SK-N-SH treated with all-trans-retinoic acid at 6 μM for 48 hours (cell line): ENCODE results near the gene SLC30A4.
"Not testable (repeated sequence)": the region's sequence is repeated elsewhere in the genome, so short reads cannot be mapped to it uniquely, and the experiment has no call there.

ENCODE experiments used
- CSDC2 ChIP-seq: fragments of 250-450 bp; sonication (Bioruptor Pico); IDR thresholded peaks from 2 replicates; pipeline ENCODE4 v1.5.0; 2020; ENCODE audit warnings: mild to moderate bottlenecking, moderate library complexity
- ESRRG ChIP-seq: fragments of 250-450 bp; sonication (Bioruptor Pico); IDR thresholded peaks from 2 replicates; pipeline ENCODE4 v1.6.1; 2021; ENCODE audit warnings: mild to moderate bottlenecking
- GLIS3 ChIP-seq: fragments of 250-450 bp; sonication (Bioruptor Pico); IDR thresholded peaks from 2 replicates; pipeline ENCODE4 v1.5.0; 2020; ENCODE audit warnings: mild to moderate bottlenecking, moderate library complexity
- PPARA ChIP-seq: fragments of 250-450 bp; sonication (Bioruptor Pico); IDR thresholded peaks from 2 replicates; pipeline ENCODE4 v1.5.0; 2020; ENCODE audit warnings: mild to moderate bottlenecking, borderline replicate concordance
- RARB ChIP-seq: fragments of 250-450 bp; sonication (Bioruptor Pico); IDR thresholded peaks from 2 replicates; pipeline ENCODE4 v1.8.0; 2021; ENCODE audit warnings: mild to moderate bottlenecking, moderate library complexity
- TOX ChIP-seq: fragments of 250-450 bp; sonication (Bioruptor Pico); IDR thresholded peaks from 2 replicates; pipeline ENCODE4 v1.8.0; 2021; ENCODE audit warnings: mild to moderate bottlenecking, moderate library complexity, borderline replicate concordance
- ZFP3 ChIP-seq: fragments of 250-450 bp; sonication (Bioruptor Pico); IDR thresholded peaks from 2 replicates; pipeline ENCODE4 v1.5.0; 2020; ENCODE audit warnings: mild to moderate bottlenecking, moderate library complexity
- ZNF8 ChIP-seq: fragments of 450-650 bp; formaldehyde crosslinking; IDR thresholded peaks from 2 replicates; pipeline ENCODE4 v1.5.0; 2020; ENCODE audit warnings: mild to moderate bottlenecking, moderate library complexity
- TF ChIP-seq, protein P1 (sequence below): fragments of 250-450 bp; sonication (Bioruptor Pico); IDR thresholded peaks from 2 replicates; pipeline ENCODE4 v1.5.1; 2021; ENCODE audit warnings: mild to moderate bottlenecking, moderate library complexity
- TF ChIP-seq, protein P2 (sequence below): fragments of 250-450 bp; sonication (Bioruptor Pico); IDR thresholded peaks from 2 replicates; pipeline ENCODE4 v1.5.1; 2020; ENCODE audit warnings: low read depth, mild to moderate bottlenecking, moderate library complexity
- TF ChIP-seq, protein P3 (sequence below): fragments of 250-450 bp; sonication (Bioruptor Pico); IDR thresholded peaks from 2 replicates; pipeline ENCODE4 v1.8.0; 2021; ENCODE audit warnings: low read depth, mild to moderate bottlenecking, moderate library complexity, borderline replicate concordance
- TF ChIP-seq, protein P4 (sequence below): fragments of 250-450 bp; sonication (Bioruptor Pico); IDR thresholded peaks from 2 replicates; pipeline ENCODE4 v1.8.0; 2020; ENCODE audit warnings: mild to moderate bottlenecking, moderate library complexity, borderline replicate concordance

DNA sequence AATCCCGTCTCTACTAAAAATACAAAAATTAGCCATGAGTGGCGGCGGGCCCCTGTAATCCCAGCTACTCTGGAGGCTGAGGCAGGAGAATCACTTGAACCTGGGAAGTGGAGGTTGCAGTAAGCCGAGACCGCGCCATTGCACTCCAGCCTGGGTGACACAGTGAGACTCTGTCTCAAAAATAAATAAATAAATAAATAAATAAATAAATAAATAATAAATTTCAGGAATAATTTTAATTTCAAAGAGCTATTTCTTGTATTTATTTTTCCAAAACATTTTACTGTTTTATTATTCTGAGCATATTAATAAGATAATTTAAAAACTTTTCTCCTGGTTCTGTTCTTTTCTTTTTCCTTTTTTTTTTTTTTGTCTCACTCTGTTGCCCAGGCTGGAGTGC lies 15.4 kb downstream of the SLC30A4 start:
- TF ChIP-seq, protein P1, sequence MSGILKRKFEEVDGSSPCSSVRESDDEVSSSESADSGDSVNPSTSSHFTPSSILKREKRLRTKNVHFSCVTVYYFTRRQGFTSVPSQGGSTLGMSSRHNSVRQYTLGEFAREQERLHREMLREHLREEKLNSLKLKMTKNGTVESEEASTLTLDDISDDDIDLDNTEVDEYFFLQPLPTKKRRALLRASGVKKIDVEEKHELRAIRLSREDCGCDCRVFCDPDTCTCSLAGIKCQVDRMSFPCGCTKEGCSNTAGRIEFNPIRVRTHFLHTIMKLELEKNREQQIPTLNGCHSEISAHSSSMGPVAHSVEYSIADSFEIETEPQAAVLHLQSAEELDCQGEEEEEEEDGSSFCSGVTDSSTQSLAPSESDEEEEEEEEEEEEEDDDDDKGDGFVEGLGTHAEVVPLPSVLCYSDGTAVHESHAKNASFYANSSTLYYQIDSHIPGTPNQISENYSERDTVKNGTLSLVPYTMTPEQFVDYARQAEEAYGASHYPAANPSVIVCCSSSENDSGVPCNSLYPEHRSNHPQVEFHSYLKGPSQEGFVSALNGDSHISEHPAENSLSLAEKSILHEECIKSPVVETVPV: not testable (repeated sequence)
- TF ChIP-seq CSDC2 (CRISPR knock-in tag); ZFP3 (CRISPR knock-in tag); RARB (CRISPR knock-in tag); GLIS3 (CRISPR knock-in tag); ZNF8 (CRISPR knock-in tag); TOX (CRISPR knock-in tag); PPARA; ESRRG (CRISPR knock-in tag): not testable (repeated sequence)
- TF ChIP-seq, protein P2, sequence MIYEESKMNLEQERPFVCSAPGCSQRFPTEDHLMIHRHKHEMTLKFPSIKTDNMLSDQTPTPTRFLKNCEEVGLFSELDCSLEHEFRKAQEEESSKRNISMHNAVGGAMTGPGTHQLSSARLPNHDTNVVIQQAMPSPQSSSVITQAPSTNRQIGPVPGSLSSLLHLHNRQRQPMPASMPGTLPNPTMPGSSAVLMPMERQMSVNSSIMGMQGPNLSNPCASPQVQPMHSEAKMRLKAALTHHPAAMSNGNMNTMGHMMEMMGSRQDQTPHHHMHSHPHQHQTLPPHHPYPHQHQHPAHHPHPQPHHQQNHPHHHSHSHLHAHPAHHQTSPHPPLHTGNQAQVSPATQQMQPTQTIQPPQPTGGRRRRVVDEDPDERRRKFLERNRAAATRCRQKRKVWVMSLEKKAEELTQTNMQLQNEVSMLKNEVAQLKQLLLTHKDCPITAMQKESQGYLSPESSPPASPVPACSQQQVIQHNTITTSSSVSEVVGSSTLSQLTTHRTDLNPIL (CRISPR knock-in tag): not testable (repeated sequence)
- TF ChIP-seq, protein P3, sequence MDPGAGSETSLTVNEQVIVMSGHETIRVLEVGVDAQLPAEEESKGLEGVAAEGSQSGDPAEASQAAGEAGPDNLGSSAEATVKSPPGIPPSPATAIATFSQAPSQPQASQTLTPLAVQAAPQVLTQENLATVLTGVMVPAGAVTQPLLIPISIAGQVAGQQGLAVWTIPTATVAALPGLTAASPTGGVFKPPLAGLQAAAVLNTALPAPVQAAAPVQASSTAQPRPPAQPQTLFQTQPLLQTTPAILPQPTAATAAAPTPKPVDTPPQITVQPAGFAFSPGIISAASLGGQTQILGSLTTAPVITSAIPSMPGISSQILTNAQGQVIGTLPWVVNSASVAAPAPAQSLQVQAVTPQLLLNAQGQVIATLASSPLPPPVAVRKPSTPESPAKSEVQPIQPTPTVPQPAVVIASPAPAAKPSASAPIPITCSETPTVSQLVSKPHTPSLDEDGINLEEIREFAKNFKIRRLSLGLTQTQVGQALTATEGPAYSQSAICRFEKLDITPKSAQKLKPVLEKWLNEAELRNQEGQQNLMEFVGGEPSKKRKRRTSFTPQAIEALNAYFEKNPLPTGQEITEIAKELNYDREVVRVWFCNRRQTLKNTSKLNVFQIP (CRISPR knock-in tag): not testable (repeated sequence)
- TF ChIP-seq, protein P4, sequence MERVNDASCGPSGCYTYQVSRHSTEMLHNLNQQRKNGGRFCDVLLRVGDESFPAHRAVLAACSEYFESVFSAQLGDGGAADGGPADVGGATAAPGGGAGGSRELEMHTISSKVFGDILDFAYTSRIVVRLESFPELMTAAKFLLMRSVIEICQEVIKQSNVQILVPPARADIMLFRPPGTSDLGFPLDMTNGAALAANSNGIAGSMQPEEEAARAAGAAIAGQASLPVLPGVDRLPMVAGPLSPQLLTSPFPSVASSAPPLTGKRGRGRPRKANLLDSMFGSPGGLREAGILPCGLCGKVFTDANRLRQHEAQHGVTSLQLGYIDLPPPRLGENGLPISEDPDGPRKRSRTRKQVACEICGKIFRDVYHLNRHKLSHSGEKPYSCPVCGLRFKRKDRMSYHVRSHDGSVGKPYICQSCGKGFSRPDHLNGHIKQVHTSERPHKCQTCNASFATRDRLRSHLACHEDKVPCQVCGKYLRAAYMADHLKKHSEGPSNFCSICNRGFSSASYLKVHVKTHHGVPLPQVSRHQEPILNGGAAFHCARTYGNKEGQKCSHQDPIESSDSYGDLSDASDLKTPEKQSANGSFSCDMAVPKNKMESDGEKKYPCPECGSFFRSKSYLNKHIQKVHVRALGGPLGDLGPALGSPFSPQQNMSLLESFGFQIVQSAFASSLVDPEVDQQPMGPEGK: not testable (repeated sequence)
